HG03159 (cell line): ENCODE results near the gene DEFB127.
"Not testable (repeated sequence)": the region's sequence is repeated elsewhere in the genome, so short reads cannot be mapped to it uniquely, and the experiment has no call there.

Experiments used
- ATAC-seq: cut with Tn5 transposase; IDR thresholded peaks from one replicate; pipeline ENCODE4 v1.9.1; 2021; ENCODE audit warnings: mild to moderate bottlenecking, moderate library complexity; ENCODE audit not compliant: unreplicated experiment

DEFB127 gene, protein sequence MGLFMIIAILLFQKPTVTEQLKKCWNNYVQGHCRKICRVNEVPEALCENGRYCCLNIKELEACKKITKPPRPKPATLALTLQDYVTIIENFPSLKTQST

GRCh38 chr20:157154-157553 lies at the start of gene DEFB127:
Gene DEFB127 (plus strand): TSS chr20:157454. CDS start chr20:157545, 91 bp downstream.
- ATAC-seq: no peak

- no peak for ATAC-seq
Measured at GRCh38 chr20:112396-112795, 44.9 kb upstream of the DEFB127 start.

DNA sequence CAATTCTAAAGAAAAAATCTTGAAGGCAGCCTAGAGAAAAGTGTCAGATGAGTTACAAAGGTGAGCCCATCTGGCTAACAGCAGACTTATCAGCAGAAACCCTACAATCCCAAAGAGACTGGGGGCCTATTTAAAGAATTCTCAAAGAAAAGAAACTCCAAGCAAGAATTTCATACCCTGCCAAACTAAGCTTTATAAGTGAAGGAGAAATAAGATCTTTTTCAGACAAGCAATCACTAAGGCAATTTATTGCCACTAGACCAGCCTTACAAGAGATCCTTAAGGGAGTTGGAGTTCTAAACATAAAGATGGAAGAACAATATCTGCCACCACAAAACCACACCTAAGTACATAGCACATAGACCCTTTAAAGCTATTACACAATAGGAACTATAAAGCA lies 39.7 kb upstream of the DEFB127 start:
- no peak for ATAC-seq

- not testable (repeated sequence) for ATAC-seq
Measured at GRCh38 chr20:129786-130323, 27.4 kb upstream of the DEFB127 start.

DNA sequence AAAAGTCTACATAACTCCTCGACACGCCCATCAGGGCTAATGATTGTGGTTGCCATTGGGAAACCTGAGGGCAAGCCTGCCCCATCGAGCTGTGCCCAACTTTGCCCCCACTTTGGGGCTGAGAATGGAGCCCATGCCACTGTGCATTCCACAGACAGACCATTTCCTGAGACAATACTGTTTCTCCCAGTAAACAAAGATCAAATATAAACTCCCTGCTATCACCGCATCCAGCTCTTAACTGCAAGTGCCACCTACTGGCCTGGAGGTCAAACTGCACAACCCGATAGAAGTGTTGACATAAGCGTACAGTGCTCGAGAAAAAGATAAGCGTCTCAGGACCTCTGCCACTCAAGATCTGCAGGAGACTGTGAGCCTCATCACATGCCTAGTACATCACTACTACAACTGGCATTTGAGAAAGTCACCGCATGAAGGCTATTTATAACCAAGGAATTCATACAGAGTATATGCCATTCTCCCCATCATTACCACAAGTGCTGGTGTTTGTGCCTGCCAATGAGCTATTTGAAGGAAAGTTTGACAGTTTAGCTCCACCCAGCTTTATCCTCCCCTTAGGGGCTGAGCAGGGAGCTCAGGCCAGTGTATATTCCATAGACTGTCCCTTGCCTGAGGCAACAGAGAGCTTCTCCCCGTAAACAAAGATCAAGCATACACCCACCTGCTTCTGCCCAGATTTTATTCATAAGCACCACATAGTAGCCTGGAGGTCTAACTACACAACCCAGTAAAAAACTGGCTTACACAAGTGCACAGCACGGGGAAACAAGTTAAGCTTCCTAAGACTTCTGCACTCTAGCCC lies 19.4 kb upstream of the DEFB127 start:
- ATAC-seq: no peak

DNA sequence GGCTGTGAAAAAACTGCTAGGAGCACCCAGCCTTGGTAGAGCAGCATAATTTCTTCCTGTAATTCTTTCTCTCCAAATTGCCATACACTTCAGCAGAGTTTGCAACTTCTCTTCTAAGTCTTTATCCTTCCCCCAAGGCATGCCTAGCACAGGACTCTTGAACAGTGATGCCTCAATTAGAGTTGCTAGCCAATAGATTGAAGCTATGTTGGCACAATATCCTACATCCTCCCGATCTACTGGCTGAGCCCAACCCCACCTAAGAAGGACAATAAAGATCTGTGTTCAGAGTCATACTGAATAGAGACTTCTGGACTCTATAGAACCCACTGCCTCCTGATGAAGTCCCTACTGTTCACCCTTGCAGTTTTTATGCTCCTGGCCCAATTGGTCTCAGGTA lies 15.0 kb upstream of the DEFB127 start, which contains the start of gene DEFB126:
DEFB126 (plus strand) TSS at position 301 of the 400 bp plus-strand sequence; CDS start at position 340, 39 bp downstream.
- no peak for ATAC-seq

DNA sequence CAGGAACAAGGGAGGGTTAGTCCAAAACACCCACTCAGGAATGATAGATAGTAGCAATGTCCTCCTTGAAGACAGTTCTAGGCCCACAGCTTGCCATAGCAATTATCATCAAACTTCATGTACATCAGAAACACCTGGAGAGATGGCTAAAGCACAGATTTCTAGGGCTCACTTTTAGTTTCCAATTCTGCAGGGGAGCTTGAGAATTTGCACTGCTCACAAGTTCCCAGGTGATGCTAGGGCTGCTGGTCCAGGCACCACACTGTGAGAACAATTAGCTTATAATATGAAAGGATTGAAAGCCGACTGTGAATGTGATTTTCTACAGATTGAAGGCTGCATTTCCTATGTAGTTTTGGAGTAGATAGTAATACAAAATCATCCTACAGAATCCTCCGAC lies 11.4 kb upstream of the DEFB127 start:
- ATAC-seq: no peak

- ATAC-seq: no peak
Measured at GRCh38 chr20:152131-152530, 5.1 kb upstream of the DEFB127 start.

GRCh38 chr20:164618-165017 lies 7.4 kb downstream of the DEFB127 start:
- no peak for ATAC-seq

DNA sequence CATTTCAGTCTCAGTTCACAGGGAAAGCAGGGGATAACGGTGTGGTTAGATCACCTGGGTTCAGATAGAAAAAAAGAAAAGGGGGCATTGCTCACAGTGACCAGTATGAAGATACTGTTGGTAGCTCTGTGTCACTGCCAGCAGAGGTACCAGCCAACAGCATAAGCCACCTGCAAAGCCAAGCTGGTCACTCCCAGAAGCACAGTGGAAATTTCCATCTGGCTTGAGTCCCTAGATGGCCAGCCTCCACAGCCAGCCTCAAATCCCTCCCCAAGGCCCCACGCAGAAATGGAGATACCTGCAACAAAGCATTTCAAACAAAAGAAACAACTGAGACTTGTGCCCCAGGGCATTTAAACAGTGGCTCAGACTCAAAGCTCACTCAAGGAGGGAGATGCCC lies 11.6 kb downstream of the DEFB127 start:
- no peak for ATAC-seq

DNA sequence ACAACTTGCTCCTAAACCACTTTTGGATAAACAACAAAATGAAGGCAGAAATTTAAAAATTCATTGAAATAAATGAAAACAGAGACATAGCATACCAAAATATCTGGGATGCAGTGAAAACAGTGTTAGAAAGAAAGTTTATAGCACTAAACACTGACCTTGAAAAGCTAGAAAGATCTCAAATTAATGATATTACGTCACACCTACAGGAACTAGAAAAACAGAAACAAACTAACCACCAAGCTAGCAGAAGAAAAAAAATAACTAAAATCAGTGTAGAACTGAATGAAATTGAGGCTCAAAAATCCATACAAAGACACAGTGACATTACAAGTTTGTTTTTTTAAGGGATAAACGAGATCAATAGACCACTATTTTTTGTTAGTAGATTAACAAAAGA lies 27.0 kb downstream of the DEFB127 start:
- no peak for ATAC-seq

DNA sequence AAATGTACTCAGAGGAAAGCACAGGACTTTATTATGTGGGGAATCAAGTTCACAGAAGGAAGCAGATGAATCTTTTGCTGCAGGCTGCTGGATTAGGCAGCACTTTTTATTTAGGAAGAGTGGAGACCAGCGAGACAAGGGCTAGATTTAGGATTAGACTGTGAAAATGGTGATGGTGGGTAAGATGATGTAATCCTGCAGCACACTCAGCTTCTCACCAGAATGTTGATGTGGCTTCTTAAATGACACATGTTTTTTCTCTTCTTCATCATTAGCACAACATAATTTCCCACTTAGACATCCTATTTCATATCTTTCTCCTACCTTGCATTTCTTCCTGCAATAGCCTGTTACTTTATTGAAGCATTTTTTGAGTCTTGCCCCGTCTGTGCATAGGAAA lies 30.5 kb downstream of the DEFB127 start:
- ATAC-seq: no peak

GRCh38 chr20:189611-190010 lies 32.4 kb downstream of the DEFB127 start, which contains the start of gene DEFB128:
Gene DEFB128 (minus strand): TSS chr20:189711. CDS start chr20:189623, 88 bp downstream.
- ATAC-seq: no peak

DNA sequence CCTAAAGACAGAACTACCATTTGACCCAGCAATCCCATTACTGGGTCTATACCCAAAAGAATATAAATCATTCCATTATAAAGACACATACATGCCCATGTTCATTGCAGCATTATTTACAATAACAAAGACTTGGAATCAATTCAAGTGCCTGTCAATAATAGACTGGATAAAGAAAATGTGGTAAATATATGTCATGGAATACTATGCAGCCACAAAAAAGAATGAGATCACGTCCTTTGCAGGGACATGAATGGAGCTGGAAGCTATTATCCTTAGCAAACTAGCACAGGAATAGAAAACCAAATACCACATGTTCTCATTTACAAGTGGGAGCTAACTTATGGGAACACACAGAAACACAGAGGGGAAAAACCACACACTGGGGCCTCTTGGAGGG lies 41.0 kb downstream of the DEFB127 start:
- ATAC-seq: no peak

DNA sequence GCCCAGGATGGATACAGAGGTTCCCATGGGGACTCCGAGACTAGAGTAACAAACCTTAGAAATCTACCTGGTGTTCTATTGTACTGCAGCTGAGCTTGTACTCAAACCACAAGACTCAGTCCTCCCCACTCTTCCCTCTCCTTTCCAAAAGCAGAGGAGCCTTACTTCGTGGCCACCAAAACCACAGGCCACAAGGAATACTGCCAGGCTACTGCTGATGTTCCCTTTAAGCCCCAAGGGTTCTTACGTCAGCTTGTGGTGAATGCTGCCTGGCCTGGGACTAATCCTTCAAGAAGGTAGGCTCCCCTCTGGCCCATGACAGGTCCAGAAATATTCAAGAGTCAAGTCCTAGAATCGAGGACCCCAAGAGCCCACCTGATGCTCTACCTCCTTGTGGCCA lies 42.7 kb downstream of the DEFB127 start:
- no peak for ATAC-seq

DNA sequence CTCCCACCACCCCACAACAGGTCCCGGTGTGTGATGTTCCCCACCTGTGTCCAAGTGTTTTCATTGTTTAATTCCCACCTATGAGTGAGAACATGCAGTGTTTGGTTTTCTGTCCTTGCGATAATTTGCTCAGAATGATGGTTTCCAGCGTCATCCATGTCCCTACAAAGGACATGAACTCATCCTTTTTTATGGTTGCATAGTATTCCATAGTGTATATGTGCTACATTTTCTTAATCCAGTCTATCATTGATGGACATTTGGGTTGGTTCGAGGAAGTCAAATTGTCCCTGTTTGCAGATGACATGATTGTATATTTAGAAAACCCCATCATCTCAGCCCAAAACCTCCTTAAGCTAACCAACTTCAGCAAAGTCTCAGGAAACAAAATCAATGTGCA lies 46.4 kb downstream of the DEFB127 start:
- ATAC-seq: not testable (repeated sequence)
